ENCODE measurements around the gene QRSL1.
"Not testable (repeated sequence)": the region's sequence is repeated elsewhere in the genome, so short reads cannot be mapped to it uniquely, and the experiment has no call there.

The QRSL1 gene

GRCh38 chr6:106684011-106684410 lies 54.6 kb downstream of the QRSL1 start:
- DNase-seq: no peak

GRCh38 chr6:106685833-106686232 lies 56.5 kb downstream of the QRSL1 start:
- no peak for DNase-seq

- no peak for DNase-seq
Measured at GRCh38 chr6:106688177-106688951, 59.0 kb downstream of the QRSL1 start.

DNA sequence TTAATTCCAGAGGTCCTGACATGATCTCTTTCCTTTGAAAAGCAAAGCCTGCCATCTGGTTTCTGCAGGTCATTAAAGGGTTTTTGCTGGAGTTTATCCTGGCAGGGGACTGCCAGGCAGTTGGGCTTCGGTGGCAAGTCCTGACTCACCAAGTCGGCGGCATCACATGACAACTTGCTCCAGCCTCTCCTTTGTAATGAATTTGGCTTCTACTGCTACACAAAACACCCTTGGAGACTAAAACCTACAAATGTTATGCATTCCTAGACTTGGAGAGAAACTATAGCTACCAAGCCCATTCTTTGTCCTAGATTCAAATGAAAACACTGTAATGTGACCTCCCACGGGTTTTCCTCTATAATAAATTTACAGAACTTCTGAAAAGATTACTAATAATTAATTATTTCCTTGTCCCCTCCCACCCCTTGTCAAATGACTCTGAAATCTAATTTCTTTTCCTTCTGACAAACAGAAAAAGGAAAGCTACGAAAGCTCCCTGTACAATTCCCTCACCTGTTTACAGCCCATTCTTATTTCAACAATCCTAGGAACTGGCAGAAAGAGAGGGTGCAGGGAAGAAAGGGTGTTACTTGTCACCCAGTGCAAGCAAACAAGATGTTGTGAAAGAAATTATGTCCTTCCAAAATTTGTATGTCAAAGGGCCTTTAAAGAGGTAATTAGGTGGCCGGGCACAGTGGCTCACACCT lies 62.9 kb downstream of the QRSL1 start:
- DNase-seq: no peak

DNA sequence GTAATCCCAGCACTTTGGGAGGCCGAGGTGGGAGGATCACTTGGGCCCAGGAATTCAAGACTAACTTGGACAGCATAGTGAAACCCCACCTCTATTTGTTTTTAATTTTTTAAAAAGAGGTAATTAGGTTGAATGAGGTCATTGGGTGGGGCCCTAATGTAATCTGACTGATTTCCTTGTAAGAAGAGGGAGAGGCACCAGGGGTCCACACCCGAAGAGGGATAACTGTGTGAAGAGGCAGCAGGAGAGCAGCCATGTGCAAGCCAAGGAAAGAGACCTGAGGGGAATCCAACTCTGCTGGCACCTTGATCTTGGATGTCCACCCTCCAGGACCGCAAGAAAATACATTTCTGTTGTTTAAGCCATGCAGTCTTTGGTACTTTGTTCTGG lies 63.4 kb downstream of the QRSL1 start:
- DNase-seq: no peak

- DNase-seq: no peak
Measured at GRCh38 chr6:106693418-106693817, 64.0 kb downstream of the QRSL1 start.

GRCh38 chr6:106694343-106694742 lies 65.0 kb downstream of the QRSL1 start:
- DNase-seq: no peak

DNA sequence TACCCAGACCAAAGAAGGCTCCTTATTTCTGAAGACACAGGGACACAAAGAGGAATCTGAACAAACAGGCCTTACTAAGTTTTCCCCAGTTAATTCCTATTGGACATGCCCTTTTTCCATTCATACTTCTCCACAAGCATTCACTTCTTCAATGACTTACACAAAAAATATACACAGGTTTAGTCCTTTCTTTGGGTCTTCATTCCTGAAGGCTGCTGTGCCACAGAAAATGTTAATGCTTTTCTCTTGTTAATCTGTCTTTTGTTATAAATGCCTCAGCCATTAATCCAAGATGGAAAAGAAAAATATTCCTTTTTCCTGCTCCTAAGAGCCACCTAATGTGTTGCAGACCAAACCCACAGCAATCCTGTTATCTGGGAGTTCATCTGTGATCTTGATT lies 71.2 kb downstream of the QRSL1 start:
- no peak for DNase-seq

GRCh38 chr6:106701201-106701600 lies 71.8 kb downstream of the QRSL1 start:
- DNase-seq: not testable (repeated sequence)

GRCh38 chr6:106702046-106702445 lies 72.7 kb downstream of the QRSL1 start:
- DNase-seq: no peak

GRCh38 chr6:106702451-106703110 lies 73.2 kb downstream of the QRSL1 start:
- DNase-seq: no peak

DNA sequence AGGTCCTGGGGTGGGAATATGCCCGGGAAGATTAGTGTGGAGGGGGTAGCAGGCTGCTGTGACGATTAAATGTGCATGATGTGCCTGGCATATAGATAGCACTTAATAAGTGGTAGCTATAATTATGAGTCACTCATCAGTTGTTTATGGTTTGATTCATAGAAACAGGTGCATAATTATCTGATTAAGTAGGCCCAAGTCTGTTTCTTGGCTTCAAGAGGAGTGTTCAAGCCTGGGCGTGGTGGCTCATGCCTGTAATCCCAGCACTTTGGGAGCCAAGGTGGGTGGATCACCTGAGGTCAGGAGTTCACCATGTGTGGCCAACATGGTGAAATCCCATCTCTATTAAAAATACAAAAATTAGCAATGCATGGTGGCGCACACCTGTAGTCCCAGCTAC lies 74.9 kb downstream of the QRSL1 start:
- DNase-seq: no peak

DNA sequence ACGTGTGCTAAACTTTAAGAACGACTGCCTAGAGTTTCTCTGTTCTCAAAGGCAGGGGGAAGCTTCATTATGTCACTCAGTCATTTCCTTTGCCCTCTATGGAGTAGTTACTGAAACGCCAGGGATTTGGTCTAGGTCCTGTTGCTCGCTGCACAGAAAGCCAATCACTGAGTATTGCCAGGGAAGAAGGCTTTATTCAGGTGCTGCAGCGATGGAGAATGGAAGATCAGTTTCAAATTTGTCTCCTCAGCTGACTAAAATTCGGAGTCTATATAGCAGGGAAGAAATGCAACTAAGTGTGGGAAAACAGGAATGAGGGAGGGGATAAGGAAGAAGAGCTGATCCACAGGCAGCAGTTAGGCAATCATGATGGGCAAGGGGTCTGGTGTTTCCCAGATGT lies 75.8 kb downstream of the QRSL1 start:
- no peak for DNase-seq

DNA sequence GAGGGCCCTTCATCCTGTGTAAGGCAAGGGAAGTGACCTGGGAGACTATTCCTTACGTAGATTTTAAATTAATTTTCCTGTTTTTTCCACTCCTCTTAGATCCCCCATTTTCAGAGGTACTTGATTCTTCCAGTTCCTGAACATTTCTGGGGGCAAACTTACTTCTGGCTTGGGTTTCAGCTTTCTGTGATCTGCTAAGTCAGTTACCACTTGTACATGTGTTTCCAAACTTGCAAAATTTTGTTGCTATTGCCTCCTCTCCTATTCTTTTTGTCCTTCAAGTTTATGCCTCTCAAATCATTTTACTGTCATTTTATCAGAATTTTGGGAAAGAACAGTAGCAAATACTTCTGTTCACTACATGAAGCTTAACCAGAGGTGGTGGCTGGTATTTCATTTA lies 81.2 kb downstream of the QRSL1 start:
- DNase-seq: no peak

DNA sequence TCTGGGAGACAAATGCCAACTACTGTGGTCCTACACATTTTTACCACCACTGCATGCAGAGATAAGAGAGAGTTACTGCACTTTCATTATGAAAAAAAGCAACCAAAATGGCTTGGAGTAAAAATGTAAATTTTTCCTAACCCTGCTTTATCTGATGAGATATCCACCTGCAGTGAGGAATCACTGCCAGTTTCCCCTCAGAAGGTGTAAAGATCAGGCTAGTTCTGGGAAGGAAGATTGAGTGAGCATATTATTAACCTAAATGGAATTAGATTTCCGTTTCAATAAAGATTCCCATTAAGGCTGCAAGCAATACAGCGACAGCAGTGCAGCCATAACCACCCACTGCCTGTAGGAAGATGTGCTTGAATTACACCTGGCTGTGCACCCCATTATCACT lies 84.9 kb downstream of the QRSL1 start:
- DNase-seq: no peak

- no peak for DNase-seq
Measured at GRCh38 chr6:106715922-106716321, 86.5 kb downstream of the QRSL1 start.

DNA sequence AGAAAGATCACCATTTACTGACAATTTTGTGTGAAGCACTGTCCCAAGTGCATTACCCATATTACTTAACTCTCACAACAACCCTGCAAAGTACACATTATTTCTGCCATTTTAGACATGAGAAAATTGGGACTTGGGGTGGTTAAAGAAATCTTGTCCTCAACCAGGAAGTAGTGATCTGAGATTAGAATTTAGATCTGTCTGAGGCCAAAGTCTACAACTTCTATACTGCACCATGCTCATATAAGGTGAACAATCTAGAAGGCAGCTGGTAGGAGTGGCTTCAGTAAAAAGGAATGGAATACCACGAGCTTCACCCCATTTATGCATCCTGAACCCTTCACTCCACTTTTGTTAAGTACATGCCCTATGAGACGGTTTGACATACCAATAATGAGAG lies 87.6 kb downstream of the QRSL1 start:
- DNase-seq: no peak

All from activated CD4-positive, alpha-beta T cell treated with anti-CD3 and anti-CD28 coated beads for 1 hour (primary cell).